ENCODE measurements around the gene KIRREL3. TPM values are rescaled to one million over a fixed set of nuclear protein-coding genes. Genes with fewer than 3 reads are reported as not detected.

The KIRREL3 gene
- total and polyA plus RNA-seq, 9 of the 15 experiments (the other 6 are each of a cell fraction or from before 2014, with no cell fraction given): 0.04 to 0.10 TPM; not detected in 7

DNA sequence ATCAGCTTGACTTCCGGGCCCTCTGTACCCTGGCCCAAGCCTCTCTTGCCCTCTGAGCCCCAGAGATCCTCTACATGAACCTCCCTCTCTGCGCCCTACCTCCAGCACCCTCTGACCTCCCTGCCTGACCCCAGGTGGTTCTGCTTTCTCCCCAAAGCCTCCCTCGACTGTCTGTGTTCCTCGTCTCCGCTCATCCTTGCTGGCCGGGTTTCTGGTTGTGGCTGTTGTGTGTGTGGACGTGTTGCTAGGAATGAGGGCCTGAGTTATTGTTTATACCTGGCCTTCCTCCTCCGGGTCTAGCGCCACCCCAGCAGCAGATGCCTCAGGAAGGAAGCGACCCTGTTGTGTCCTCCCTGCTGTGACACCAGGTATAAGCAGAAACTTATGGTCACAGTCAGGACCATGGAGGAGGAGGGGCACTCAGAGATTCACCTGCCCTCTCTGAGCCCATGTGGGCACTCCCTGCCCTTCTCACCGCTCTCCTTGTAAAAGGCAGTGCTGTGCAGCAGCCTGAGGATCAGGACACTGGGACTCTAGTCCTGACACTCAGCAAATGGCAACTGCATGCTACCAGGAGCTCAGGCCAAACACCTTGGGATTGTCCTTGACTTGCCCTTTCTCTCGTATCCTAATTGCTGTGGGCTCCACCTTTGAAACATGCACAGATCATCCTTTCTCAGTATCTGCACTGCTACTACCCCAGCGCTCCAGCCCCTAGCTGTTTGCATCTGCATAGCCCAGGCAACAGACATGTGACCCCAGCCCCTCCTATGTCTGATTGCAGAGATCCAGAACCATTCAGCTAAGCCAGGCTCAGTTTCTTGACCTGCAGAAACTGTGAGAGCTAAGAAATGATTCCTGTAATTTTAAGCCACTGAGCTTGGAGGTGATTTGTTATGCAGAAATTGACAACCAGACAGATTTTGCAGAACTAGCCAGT lies 505.0 kb downstream of the KIRREL3 start:
- BruUV-seq (replicated peaks): no TSS peak
- ChIA-PET POLR2A (interaction anchor here (0.7 kb wide), 1 partner anchor 331 kb away, joined by 4 read pairs; no protein-coding TSS in a partner anchor), CTCF (ENCODE audit: low intra/inter-chr PET ratio) (no interaction called here)
- Histone ChIP-seq H4K20me1 (replicated peaks; ENCODE audit: control insufficient read depth, insufficient read depth, low read length) (0 out of 2 replicates have a peak, but pooled peaks cover 3% of the 10 kb centered on the region), H3K79me2 (ENCODE audit: control insufficient read depth, insufficient read depth, low read length) (no peaks in the 10 kb centered on the region), H2AFZ (ENCODE audit: low read depth, low read length) (no peak overlapping the region), H3K36me3 (ENCODE audit: control insufficient read depth, insufficient read depth, low read length) (no peaks in the 10 kb centered on the region), H3K9me3 (replicated peaks; ENCODE audit: control insufficient read depth, insufficient read depth, low read depth, low read length) (no peaks in the 10 kb centered on the region), H3K27me3 (ENCODE audit: control insufficient read depth in 2 of 2, insufficient read depth in 2 of 2, low read length in 2 of 2) (peaks cover 13 to 70% of the 10 kb centered on the region in 2 experiments; a peak in 4 of 5 replicates), H3K4me1 (replicated peaks in 1 of 2; ENCODE audit: control insufficient read depth in 2 of 2, insufficient read depth in 2 of 2, low read length in 2 of 2) (no peaks in the 10 kb centered on the region), H3K9ac (ENCODE audit: insufficient read depth in 1 of 2, low read depth in 2 of 2, low read length in 2 of 2) (no peak overlapping the region), H3K9me1 (ENCODE audit: control insufficient read depth, insufficient read depth, low read length) (no peaks in the 10 kb centered on the region), H3K27ac (ENCODE audit: extremely low read depth, low read depth, low read length) (no peak overlapping the region), H3K4me2 (ENCODE audit: insufficient read depth, low read length) (no peak overlapping the region), H3K4me3 (no peak overlapping the region)
- ATAC-seq (no peak), DNase-seq (ENCODE audit: extremely low read depth in 1 of 4, low spot score in 3 of 4) (no peak), FAIRE-seq (no peak)
- intact Hi-C loops (cut with micrococcal nuclease) (no loop called here), in situ Hi-C loops (cut with MboI) (no loop called here)
- WGBS (ENCODE audit: insufficient coverage, low coverage, missing lambda C conversion rate): 2% methylated on average over 13 of the region's 13 CpGs
- TF ChIP-seq PURB (CRISPR knock-in tag; IDR thresholded peaks at IDR 0.05; ENCODE audit: low read depth): no peak
- TF ChIP-seq, protein P1, sequence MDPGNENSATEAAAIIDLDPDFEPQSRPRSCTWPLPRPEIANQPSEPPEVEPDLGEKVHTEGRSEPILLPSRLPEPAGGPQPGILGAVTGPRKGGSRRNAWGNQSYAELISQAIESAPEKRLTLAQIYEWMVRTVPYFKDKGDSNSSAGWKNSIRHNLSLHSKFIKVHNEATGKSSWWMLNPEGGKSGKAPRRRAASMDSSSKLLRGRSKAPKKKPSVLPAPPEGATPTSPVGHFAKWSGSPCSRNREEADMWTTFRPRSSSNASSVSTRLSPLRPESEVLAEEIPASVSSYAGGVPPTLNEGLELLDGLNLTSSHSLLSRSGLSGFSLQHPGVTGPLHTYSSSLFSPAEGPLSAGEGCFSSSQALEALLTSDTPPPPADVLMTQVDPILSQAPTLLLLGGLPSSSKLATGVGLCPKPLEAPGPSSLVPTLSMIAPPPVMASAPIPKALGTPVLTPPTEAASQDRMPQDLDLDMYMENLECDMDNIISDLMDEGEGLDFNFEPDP (CRISPR knock-in tag; IDR thresholded peaks at IDR 0.05): no peak
- TF ChIP-seq, protein P2, sequence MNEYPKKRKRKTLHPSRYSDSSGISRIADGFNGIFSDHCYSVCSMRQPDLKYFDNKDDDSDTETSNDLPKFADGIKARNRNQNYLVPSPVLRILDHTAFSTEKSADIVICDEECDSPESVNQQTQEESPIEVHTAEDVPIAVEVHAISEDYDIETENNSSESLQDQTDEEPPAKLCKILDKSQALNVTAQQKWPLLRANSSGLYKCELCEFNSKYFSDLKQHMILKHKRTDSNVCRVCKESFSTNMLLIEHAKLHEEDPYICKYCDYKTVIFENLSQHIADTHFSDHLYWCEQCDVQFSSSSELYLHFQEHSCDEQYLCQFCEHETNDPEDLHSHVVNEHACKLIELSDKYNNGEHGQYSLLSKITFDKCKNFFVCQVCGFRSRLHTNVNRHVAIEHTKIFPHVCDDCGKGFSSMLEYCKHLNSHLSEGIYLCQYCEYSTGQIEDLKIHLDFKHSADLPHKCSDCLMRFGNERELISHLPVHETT (CRISPR knock-in tag; conservative IDR thresholded peaks at IDR 0.05 in 1 of 2, IDR thresholded peaks at IDR 0.05 in 1 of 2): no peak
- TF ChIP-seq CAMTA2 (CRISPR knock-in tag; conservative IDR thresholded peaks at IDR 0.05): no peak
- TF ChIP-seq, protein P3, sequence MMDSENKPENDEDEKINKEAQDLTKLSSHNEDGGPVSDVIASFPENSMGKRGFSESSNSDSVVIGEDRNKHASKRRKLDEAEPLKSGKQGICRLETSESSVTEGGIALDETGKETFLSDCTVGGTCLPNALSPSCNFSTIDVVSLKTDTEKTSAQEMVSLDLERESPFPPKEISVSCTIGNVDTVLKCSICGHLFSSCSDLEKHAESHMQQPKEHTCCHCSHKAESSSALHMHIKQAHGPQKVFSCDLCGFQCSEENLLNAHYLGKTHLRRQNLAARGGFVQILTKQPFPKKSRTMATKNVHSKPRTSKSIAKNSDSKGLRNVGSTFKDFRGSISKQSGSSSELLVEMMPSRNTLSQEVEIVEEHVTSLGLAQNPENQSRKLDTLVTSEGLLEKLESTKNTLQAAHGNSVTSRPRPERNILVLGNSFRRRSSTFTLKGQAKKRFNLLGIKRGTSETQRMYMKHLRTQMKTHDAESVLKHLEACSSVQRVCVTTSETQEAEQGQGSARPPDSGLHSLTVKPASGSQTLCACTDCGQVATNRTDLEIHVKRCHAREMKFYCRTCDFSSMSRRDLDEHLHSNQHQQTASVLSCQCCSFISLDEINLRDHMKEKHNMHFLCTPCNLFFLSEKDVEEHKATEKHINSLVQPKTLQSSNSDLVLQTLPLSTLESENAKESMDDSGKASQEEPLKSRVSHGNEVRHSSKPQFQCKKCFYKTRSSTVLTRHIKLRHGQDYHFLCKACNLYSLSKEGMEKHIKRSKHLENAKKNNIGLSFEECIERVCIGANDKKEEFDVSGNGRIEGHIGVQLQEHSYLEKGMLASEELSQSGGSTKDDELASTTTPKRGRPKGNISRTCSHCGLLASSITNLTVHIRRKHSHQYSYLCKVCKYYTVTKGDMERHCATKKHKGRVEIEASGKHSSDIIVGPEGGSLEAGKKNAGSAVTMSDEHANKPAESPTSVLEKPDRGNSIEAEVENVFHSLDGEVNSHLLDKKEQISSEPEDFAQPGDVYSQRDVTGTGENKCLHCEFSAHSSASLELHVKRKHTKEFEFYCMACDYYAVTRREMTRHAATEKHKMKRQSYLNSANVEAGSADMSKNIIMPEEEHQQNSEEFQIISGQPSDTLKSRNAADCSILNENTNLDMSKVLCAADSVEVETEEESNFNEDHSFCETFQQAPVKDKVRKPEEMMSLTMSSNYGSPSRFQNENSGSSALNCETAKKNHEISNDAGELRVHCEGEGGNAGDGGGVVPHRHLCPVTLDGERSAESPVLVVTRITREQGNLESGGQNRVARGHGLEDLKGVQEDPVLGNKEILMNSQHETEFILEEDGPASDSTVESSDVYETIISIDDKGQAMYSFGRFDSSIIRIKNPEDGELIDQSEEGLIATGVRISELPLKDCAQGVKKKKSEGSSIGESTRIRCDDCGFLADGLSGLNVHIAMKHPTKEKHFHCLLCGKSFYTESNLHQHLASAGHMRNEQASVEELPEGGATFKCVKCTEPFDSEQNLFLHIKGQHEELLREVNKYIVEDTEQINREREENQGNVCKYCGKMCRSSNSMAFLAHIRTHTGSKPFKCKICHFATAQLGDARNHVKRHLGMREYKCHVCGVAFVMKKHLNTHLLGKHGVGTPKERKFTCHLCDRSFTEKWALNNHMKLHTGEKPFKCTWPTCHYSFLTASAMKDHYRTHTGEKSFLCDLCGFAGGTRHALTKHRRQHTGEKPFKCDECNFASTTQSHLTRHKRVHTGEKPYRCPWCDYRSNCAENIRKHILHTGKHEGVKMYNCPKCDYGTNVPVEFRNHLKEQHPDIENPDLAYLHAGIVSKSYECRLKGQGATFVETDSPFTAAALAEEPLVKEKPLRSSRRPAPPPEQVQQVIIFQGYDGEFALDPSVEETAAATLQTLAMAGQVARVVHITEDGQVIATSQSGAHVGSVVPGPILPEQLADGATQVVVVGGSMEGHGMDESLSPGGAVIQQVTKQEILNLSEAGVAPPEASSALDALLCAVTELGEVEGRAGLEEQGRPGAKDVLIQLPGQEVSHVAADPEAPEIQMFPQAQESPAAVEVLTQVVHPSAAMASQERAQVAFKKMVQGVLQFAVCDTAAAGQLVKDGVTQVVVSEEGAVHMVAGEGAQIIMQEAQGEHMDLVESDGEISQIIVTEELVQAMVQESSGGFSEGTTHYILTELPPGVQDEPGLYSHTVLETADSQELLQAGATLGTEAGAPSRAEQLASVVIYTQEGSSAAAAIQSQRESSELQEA (IDR thresholded peaks at IDR 0.05; ENCODE audit: low read depth): no peak
- TF ChIP-seq ZSCAN32 (CRISPR knock-in tag; IDR thresholded peaks at IDR 0.05): no peak
- TF ChIP-seq, protein P4, sequence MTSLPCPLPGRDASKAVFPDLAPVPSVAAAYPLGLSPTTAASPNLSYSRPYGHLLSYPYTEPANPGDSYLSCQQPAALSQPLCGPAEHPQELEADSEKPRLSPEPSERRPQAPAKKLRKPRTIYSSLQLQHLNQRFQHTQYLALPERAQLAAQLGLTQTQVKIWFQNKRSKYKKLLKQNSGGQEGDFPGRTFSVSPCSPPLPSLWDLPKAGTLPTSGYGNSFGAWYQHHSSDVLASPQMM (CRISPR knock-in tag; IDR thresholded peaks at IDR 0.05): no peak
- TF ChIP-seq PHF20 (IDR thresholded peaks at IDR 0.05; ENCODE audit: partially characterized antibody): no peak

All from K562 (cell line).